Brain microvascular endothelial cell (primary cell): ENCODE data around the gene TSPAN16.

Experiments used
- DNase-seq: peaks from one replicate; pipeline ENCODE4 v3.0.0-alpha.2; 2020
- H3K27ac ChIP-seq: fragments of 250-450 bp; sonication (Bioruptor Pico); 2 replicates; pipeline ENCODE4 v1.5.1; 2020; ENCODE audit warnings: mild to moderate bottlenecking, moderate library complexity
- H3K27me3 ChIP-seq: fragments of 250-450 bp; sonication (Bioruptor Pico); replicated peaks from 2 replicates; pipeline ENCODE4 v1.5.1; 2020; ENCODE audit warnings: mild to moderate bottlenecking
- H3K36me3 ChIP-seq: fragments of 250-450 bp; sonication (Bioruptor Pico); replicated peaks from 2 replicates; pipeline ENCODE4 v1.5.1; 2020; ENCODE audit warnings: mild to moderate bottlenecking
- H3K4me3 ChIP-seq: 2 replicates; pipeline ENCODE4 v1.5.1; 2011; ENCODE audit warnings: low read depth, mild to moderate bottlenecking, control low read depth, low read length, moderate library complexity
- in situ Hi-C: cut with HindIII; loops from 2 replicates; pipeline ENCODE4 v1.10.0; 2017; ENCODE audit warnings: low sequenced_read_pairs, low pct_ligation_motif_present
- TF ChIP-seq, protein P1 (sequence below): IDR thresholded peaks from 2 replicates; pipeline ENCODE4 v1.5.1; 2011; ENCODE audit warnings: low read depth, mild to moderate bottlenecking, moderate library complexity, low read length, control low read depth, inconsistent platforms; ENCODE audit errors: missing control alignments

Gene TSPAN16

DNA sequence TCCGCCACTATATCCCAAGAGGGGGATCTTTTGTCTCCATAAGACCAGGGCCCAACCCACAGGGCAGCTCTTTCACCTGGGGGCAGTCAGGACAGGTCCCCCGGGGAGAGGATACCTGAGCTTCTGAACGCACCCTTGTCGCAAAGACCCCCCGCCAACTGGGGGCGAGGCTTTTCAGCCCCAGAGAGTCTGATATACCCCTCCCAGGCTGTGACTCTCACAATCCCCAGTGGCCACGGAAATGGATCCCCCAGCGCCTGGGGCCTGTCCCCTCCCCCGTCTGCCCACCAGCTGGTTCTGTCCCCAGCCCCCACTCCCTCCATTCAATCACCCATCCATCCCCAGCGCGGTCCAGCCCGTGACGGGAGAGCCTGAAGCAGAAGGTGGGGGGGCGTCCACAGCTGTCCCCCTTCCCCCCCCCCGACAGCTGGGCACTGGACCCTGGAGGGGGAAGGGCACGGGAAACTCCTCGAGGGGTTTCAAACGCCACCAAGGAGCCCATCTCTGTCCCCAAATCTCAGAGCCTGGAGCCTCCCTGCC is 34.5 kb upstream of the TSPAN16 start:
- Histone ChIP-seq H3K4me3 (peak overlapping the region; percentile 68), H3K27ac (no peak overlapping the region), H3K36me3 (no peaks in the 10 kb centered on the region), H3K27me3 (no peaks in the 10 kb centered on the region)
- in situ Hi-C loops, result no loop called here
- no peak for DNase-seq
- TF ChIP-seq, protein P1, sequence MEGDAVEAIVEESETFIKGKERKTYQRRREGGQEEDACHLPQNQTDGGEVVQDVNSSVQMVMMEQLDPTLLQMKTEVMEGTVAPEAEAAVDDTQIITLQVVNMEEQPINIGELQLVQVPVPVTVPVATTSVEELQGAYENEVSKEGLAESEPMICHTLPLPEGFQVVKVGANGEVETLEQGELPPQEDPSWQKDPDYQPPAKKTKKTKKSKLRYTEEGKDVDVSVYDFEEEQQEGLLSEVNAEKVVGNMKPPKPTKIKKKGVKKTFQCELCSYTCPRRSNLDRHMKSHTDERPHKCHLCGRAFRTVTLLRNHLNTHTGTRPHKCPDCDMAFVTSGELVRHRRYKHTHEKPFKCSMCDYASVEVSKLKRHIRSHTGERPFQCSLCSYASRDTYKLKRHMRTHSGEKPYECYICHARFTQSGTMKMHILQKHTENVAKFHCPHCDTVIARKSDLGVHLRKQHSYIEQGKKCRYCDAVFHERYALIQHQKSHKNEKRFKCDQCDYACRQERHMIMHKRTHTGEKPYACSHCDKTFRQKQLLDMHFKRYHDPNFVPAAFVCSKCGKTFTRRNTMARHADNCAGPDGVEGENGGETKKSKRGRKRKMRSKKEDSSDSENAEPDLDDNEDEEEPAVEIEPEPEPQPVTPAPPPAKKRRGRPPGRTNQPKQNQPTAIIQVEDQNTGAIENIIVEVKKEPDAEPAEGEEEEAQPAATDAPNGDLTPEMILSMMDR, result no peak

DNA sequence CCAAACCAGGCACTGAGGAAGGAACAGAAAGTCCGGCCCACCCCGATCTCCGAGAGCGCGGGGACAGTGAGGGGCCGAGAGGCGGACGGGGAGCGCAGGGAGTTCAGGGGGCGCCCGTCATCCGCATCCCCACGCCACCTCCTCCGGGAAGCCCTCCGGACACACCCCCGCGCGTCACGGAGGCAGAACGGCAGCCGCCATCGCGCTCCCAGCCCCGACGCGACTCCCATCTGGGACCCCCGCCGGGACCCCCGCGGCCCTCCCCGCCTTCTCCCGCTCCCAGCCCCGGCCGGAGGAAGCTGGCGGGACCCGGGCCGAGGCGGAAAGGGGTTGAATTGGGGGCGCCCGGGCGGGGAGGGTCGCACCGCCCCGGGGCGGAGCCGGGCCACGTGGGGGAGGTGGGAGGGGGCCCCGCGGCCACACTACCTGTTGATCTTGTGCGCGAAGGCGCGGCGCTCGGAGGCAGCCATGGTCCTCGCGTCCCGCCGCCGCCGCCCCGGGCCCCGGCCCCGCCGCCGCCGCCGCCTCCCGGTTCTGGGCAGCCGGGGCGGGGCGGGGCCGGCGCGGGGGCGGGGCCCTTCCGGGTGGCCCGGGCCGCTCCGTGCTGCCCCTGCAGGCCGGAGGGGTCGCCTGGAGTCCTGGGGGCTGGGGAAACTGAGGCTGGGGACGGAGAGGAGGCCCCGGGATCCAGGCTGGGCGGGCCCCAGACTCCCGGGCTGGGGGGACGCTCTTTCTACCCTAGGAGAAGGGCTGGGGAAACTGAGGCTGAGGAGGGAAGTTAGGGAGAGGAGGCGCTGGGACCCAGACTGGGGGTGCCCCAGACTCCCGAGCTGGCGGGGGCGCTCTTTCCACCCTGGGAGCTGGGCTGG is 33.8 kb upstream of the TSPAN16 start, which contains the start of gene DOCK6:
DOCK6 (minus strand) TSS at position 554 of the 869 bp plus-strand sequence; CDS start at position 470, 84 bp downstream.
- Histone ChIP-seq H3K36me3 (no peaks in the 10 kb centered on the region), H3K27ac (peak within 1 kb of the TSS; percentile 30), H3K27me3 (no peaks in the 10 kb centered on the region), H3K4me3 (peak within 1 kb of the TSS; percentile 68)
- no peak for DNase-seq
- TF ChIP-seq, protein P1, result peak; percentile 51
- in situ Hi-C loops, result no loop called here

DNA sequence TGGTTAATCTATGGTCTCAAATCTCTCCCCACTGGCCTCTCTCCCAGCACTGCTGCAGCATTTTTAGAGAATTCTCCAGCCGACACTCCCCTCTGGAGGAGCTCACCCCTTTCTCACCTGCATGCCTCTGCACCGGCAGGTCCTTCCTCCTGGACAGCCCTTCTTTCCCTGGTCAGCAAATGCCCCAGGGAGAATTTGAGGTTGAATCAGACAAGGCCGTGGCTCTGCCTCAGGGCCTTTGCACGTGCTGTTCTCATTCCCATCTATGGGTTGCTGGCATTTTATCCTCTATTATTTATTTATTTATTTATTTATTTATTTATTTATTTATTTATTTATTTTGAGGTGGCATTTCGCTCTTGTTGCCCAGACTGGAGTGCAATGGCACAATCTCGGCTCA is 32.2 kb upstream of the TSPAN16 start:
- in situ Hi-C loops, result no loop called here
- Histone ChIP-seq H3K27me3 (no peaks in the 10 kb centered on the region), H3K4me3 (no peak overlapping the region), H3K27ac (no peak overlapping the region), H3K36me3 (no peaks in the 10 kb centered on the region)
- TF ChIP-seq, protein P1, result no peak
- no peak for DNase-seq

DNA sequence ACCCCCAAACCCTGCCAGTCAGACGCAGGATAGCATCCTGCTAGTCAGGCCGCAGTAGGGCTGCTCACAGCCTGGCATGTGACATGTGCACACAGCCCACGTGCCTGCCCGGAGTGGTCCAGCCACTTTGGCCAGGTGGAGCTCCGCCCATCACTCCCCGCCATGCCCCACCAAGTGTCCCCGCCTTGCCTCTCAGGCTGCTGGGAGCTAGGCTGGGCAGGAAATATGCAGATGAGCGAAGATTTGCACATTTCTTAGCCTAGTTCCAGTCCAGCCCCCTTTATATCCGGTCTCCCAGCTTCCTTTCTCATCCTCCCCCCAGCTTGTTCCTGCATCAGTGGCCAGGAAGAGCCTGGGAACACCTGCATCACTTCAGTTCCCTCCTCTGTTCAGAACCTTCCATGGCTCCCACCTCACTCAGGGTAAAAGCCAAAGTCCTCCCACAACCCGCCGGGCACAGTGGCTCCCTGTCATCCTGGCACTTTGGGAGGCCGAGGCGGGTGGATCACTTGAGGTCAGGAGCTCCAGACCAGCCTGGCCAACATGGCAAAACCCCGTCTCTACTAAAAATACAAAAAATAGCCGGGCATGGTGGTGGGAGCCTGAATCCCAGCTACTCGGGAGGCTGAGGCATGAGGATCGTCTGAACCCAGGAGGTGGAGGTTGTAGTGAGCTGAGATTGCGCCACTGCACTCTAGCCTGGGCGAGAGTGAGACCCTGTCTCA is 31.3 kb upstream of the TSPAN16 start:
- in situ Hi-C loops, result no loop called here
- Histone ChIP-seq H3K27me3 (no peaks in the 10 kb centered on the region), H3K27ac (no peak overlapping the region), H3K4me3 (no peak overlapping the region), H3K36me3 (no peaks in the 10 kb centered on the region)
- TF ChIP-seq, protein P1, result no peak
- no peak for DNase-seq

DNA sequence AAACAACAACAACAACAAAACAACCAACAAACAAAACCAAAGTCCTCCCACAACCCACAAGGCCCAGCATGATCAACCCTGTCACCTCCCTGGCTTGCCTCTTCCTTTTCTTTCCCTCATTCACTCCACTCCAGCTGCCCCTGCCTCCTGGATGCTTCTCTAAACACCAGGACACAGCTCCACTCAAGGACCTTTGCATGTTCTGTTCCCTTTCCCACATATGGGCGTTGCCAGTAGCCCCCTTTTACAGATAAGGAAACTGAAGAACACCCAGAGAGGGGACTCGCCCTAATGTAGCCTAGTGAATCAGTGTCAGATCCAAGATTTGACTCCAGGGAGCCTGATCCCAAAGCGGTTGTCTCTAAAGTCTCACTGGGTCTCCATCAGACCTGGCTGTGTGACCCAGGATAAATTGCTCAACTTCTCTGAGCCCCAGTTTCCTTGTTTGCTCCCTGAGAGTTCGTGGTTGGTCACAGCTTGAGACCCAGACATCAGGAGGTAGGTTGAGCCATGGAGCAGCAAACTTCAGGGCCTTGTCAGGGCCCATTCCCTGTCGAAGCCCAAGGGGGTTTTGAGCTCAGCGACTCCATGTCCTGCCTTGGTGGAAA is 30.7 kb upstream of the TSPAN16 start:
- in situ Hi-C loops, result no loop called here
- no peak overlapping the region for H3K27ac ChIP-seq
- TF ChIP-seq, protein P1, result no peak
- no peaks in the 10 kb centered on the region for H3K36me3 ChIP-seq
- no peaks in the 10 kb centered on the region for H3K27me3 ChIP-seq
- DNase-seq, result no peak
- H3K4me3 ChIP-seq, result no peak overlapping the region
